Rectal smooth muscle tissue (tissue), 1 donor: ENCODE results near the gene CADPS2.

Experiments used
- H3K27ac ChIP-seq: one replicate; pipeline ENCODE4 v1.7.0; 2013; ENCODE audit warnings: low read depth, low read length, inconsistent platforms
- H3K27me3 ChIP-seq: one replicate; pipeline ENCODE4 v1.7.0; 2013; ENCODE audit warnings: low read length; ENCODE audit not compliant: control insufficient read depth, insufficient read depth
- H3K36me3 ChIP-seq: one replicate; pipeline ENCODE4 v1.7.0; 2013; ENCODE audit warnings: low read length; ENCODE audit not compliant: control insufficient read depth, insufficient read depth
- H3K4me1 ChIP-seq: one replicate; pipeline ENCODE4 v1.7.0; 2013; ENCODE audit warnings: low read length; ENCODE audit not compliant: control insufficient read depth, insufficient read depth
- H3K4me3 ChIP-seq: one replicate; pipeline ENCODE4 v1.7.0; 2013; ENCODE audit warnings: low read length
- H3K9ac ChIP-seq: one replicate; pipeline ENCODE4 v1.7.0; 2013; ENCODE audit warnings: low read length

Gene CADPS2

DNA sequence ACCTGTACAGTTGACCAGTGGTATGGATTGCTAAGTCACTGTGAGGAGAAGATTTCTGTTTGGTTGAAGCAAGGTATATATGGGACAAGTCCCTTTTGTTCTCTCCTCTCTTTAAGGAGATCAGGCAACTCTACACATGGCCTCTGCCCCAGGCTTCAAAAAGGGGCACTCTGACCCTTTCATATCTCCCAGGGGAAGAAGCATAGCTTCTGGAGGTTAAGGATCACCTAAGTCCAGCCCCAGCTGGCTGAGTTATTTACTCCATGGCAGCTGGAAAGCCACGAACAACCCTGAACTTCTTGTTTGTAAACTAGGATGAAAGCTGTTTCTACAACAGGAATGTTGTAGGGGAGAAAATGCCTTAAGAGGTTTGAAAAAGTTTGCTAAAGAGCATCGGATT lies 452.5 kb downstream of the CADPS2 start:
- Histone ChIP-seq H3K4me3 (no peak overlapping the region), H3K36me3 (no peaks in the 10 kb centered on the region), H3K27me3 (no peaks in the 10 kb centered on the region), H3K9ac (no peak overlapping the region), H3K27ac (no peak overlapping the region), H3K4me1 (no peaks in the 10 kb centered on the region)

DNA sequence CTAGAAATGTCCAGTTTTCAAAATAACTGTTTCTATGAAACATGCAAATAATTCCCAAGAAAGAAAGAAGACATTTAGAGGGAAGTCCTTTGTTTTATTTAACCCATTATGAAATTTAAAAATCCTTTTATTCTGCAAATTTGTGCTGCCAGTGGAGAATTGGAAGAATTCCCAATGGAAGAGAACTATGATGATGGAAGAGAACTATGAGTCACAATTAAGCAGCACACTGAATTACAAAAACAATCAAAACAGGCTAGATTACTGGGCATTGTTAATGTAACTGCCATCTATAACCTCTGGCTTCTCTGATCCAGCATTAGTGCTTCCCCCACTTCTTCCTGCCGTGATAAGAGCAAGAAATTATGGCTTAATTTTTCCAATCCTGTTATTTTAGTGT lies 455.6 kb downstream of the CADPS2 start:
- Histone ChIP-seq H3K9ac (no peak overlapping the region), H3K4me1 (no peaks in the 10 kb centered on the region), H3K36me3 (no peaks in the 10 kb centered on the region), H3K4me3 (no peak overlapping the region), H3K27ac (no peak overlapping the region), H3K27me3 (no peaks in the 10 kb centered on the region)

DNA sequence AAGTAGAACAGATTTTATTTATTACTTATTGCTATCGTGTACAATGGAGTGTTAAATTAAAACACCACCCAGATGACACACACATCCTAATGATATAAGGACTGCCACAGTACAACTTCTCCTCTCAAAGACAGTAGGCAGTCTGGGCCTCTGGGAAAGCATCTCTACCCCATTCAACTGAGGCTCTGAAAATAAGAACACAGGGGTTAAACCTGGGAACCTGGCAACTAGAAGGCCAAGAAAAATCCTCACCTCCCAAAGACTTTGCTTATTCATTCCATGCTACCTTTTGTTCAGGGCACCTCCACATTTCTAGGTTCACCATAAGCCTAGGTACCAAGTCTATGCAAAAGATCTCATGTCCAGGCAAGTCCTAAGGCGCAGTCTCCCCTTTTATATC lies 456.3 kb downstream of the CADPS2 start:
- no peak overlapping the region for H3K4me3 ChIP-seq
- no peak overlapping the region for H3K9ac ChIP-seq
- no peaks in the 10 kb centered on the region for H3K27me3 ChIP-seq
- no peak overlapping the region for H3K27ac ChIP-seq
- no peaks in the 10 kb centered on the region for H3K4me1 ChIP-seq
- H3K36me3 ChIP-seq: no peaks in the 10 kb centered on the region

DNA sequence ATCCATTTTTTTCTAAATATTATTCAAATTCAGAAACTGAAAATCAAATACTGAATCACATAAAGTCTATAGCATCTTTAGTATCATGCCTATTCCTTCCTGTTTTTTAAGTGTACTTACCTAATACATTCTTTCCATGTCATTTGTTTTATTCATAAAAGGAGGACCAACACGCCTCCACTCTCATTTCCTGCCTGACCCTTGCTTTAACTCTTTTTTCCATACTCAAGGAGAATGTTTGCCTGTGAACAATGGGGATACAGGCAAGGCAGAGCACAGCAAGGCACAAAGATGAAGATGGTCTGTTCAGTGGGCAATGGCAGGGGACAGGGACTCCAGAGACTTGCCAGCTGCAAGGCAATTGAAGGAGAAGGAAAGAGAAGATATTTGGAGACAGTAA lies 460.5 kb downstream of the CADPS2 start:
- Histone ChIP-seq H3K9ac (no peak overlapping the region), H3K4me3 (no peak overlapping the region), H3K4me1 (no peaks in the 10 kb centered on the region), H3K27ac (no peak overlapping the region), H3K36me3 (no peaks in the 10 kb centered on the region), H3K27me3 (no peaks in the 10 kb centered on the region)

DNA sequence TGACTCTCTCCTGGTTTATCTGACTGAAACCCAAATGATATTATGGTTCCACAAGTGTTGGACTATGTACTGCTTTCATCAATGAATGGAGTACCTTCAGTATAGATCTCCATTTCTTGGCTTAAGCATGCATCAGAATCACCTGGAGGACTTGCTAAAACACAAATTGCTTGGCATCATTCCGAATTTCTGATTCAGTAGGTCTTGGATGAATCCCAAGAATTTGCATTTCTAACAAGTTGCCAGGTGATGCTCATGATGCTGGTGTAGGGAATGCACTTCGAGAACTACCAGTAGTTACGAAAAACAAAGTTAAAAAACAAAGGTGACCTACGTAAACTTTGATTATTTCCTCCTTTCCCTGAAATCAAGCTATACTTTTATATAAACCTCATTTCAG lies 462.7 kb downstream of the CADPS2 start:
- Histone ChIP-seq H3K4me1 (no peaks in the 10 kb centered on the region), H3K4me3 (no peak overlapping the region), H3K27me3 (no peaks in the 10 kb centered on the region), H3K9ac (no peak overlapping the region), H3K36me3 (no peaks in the 10 kb centered on the region), H3K27ac (no peak overlapping the region)

DNA sequence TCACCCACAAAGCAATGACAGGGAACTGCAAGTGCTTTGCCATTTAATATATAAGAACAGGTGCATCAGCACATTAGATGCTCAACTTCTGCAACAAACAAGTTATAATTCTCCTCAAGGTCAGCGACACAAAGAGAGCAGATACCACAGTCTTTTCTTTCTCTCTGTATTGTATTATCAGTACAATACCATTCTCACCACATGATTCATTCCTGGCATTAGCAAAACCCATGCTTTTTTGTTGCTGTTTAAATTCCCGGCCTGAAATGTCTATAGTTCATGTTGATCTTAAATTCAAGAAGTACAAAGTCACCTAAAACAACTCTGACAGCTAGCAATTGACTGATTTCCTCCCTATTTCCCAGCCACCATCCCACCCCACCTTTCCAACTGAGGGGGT lies 469.9 kb downstream of the CADPS2 start:
- no peaks in the 10 kb centered on the region for H3K36me3 ChIP-seq
- H3K27ac ChIP-seq: no peak overlapping the region
- no peak overlapping the region for H3K4me3 ChIP-seq
- no peaks in the 10 kb centered on the region for H3K4me1 ChIP-seq
- no peak overlapping the region for H3K9ac ChIP-seq
- H3K27me3 ChIP-seq: no peaks in the 10 kb centered on the region

DNA sequence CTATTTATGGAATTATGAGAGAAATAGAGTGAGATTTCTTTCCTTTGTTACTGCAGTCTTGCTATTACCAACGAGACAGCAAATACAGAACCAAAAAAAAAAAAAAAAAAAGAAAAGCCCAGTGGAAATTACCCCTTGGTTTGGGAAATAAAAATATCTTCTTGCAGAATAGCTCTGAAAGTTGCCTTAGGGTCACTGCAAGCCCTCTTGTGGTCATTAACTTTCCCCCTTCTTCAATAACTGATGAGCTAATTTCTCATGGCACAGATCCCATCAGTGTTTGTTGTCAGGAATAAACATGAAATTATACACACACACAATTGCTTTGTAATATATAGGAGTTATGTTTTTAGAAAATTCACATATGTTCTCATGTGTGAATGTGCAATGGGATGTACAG lies 470.8 kb downstream of the CADPS2 start:
- no peak overlapping the region for H3K27ac ChIP-seq
- H3K36me3 ChIP-seq: no peaks in the 10 kb centered on the region
- H3K9ac ChIP-seq: no peak overlapping the region
- H3K27me3 ChIP-seq: no peaks in the 10 kb centered on the region
- no peak overlapping the region for H3K4me3 ChIP-seq
- no peaks in the 10 kb centered on the region for H3K4me1 ChIP-seq

DNA sequence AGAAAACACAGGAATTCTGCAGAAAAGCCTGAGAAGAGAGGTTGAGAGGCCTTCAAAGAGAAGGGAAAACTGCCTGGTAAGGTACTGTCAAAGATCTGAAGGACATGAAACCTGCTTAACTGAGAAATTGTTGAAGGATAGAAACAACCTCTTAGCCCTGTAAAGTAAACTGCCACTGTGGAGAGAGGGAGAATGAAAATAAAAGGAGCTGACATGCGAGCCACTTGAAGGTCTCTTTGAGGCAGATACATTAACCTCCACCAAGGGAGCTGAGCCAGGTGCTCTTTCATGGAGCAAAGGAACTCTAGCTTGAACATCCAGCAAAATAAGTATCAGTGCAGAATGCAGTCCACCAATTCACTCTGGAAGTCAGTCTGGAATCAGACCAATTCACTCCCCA lies 472.9 kb downstream of the CADPS2 start:
- no peak overlapping the region for H3K27ac ChIP-seq
- H3K36me3 ChIP-seq: no peaks in the 10 kb centered on the region
- no peaks in the 10 kb centered on the region for H3K4me1 ChIP-seq
- no peak overlapping the region for H3K4me3 ChIP-seq
- no peaks in the 10 kb centered on the region for H3K27me3 ChIP-seq
- H3K9ac ChIP-seq: no peak overlapping the region

DNA sequence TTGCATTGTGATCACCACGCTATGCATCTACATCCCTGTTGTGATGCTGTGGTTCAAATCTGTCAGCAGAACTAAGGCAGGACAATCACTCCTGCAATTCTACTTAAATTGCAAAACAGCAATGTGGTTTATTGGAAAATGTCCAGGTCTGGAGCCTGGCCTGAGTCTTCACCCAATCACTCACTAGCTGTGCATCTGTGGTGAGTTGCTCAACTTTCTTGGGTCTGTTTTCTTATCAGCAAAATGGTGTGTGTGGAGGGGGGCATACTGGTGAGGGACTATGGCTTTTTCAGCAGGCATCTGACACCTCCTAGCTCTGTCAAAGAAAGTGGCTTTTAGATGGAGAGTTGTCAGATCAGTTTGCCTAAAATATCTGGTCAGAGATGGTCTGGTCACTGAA lies 473.4 kb downstream of the CADPS2 start:
- H3K4me1 ChIP-seq: no peaks in the 10 kb centered on the region
- no peak overlapping the region for H3K9ac ChIP-seq
- H3K27ac ChIP-seq: no peak overlapping the region
- no peaks in the 10 kb centered on the region for H3K27me3 ChIP-seq
- H3K4me3 ChIP-seq: no peak overlapping the region
- H3K36me3 ChIP-seq: no peaks in the 10 kb centered on the region

DNA sequence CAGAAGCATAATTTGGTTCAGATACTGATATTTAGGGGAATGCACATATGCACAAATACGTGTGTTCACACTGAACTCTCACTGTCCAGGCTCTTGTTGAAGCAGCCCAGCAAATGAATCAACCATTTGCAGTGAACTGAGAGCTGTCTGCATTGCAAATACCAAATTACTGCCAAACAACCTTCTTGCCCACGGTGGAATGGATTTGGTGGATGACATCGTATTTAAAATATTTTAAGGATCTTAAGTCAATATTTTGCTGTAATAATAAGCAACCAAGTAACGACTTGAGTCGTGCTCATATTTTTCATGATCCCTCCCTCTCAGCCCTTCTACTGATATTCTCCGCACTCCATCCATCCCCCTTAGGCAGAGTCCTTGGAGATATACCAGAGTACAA lies 473.8 kb downstream of the CADPS2 start:
- Histone ChIP-seq H3K27me3 (no peaks in the 10 kb centered on the region), H3K4me1 (no peaks in the 10 kb centered on the region), H3K36me3 (no peaks in the 10 kb centered on the region), H3K4me3 (no peak overlapping the region), H3K27ac (no peak overlapping the region), H3K9ac (no peak overlapping the region)

DNA sequence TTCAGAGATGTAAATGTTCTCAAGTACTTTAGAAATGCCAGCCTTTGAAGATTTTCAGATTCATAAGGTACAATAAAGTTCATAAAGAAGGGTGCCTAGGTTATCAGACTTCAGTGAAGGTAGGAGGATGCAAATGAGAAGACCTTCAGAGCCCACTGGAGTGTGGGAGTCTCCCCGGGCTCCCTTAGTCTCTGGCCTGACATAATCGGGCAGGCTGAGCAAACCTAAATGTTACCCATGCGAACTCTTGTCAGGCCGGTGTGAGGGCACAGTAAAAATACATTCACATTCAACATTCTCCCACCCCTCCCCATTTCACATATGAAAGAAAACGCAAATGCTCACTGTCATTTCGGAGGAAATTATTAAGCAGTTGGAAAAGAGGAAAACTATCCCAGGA lies 479.1 kb downstream of the CADPS2 start:
- no peaks in the 10 kb centered on the region for H3K4me1 ChIP-seq
- no peaks in the 10 kb centered on the region for H3K27me3 ChIP-seq
- no peaks in the 10 kb centered on the region for H3K36me3 ChIP-seq
- H3K4me3 ChIP-seq: no peak overlapping the region
- no peak overlapping the region for H3K27ac ChIP-seq
- no peak overlapping the region for H3K9ac ChIP-seq

DNA sequence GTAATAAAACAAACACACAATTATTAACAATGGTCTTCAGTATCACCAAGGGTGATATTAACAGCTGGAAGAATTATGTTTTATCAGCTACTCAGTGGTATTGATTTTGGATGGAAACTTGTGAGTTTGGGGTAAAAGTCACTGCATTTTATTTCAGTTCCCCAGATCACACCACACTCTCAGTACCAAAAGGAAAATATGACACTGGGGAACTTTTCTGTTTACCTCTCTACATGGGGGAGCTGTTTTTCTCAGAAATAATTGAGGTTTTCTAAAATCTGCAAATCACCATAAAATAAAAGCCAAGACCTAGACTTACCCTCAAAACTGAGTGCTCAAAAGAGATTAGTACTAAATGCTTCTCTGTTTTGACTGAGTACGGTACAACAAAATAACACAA lies 483.1 kb downstream of the CADPS2 start:
- H3K4me1 ChIP-seq: no peaks in the 10 kb centered on the region

DNA sequence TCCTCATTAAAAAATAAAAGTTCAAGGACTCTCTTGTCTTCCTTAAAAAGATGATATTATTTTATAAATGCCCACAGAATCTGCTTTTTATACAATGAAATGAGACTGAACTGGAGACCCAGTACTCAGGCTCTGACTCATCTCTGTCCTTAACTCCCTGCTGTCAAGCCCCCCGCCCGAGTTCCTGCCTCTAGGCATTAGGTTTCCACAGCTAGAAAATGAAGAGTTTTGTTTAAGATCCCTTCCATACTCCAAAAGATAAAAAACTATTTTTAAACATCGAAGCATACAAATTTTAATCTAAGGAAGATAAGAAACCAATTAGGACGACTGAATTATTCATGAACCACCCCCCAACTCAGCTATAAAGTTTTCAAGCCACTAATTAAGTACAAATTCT lies 484.0 kb downstream of the CADPS2 start:
- H3K4me3 ChIP-seq: no peak overlapping the region
- no peak overlapping the region for H3K27ac ChIP-seq
- no peaks in the 10 kb centered on the region for H3K36me3 ChIP-seq
- no peaks in the 10 kb centered on the region for H3K27me3 ChIP-seq
- no peak overlapping the region for H3K9ac ChIP-seq
- H3K4me1 ChIP-seq: no peaks in the 10 kb centered on the region

More for the DNA sequence above, 483.1 kb downstream of the CADPS2 start:
- Histone ChIP-seq H3K27ac (no peak overlapping the region), H3K27me3 (no peaks in the 10 kb centered on the region), H3K36me3 (no peaks in the 10 kb centered on the region), H3K4me3 (no peak overlapping the region), H3K9ac (no peak overlapping the region)

DNA sequence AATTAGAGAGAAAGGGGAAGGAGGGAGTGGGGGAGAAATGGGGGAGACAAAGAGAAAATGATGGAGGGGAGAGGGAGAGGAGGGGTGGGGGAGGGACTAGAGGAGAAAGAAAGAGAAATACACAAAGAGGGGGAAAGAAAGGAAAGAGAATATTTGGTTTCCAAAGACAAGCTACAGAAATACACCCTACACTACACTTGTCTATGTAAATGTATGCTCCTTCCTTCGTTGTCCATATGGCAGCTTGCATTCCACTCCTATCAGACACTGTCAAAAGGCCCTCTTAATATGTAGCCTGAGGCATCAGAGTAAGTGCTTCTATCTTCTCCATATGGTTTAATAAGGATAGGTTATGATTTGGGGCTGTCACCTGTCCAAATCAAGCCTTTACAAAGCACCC lies 488.9 kb downstream of the CADPS2 start:
- no peak overlapping the region for H3K4me3 ChIP-seq
- H3K27ac ChIP-seq: no peak overlapping the region
- H3K36me3 ChIP-seq: no peaks in the 10 kb centered on the region
- H3K27me3 ChIP-seq: no peaks in the 10 kb centered on the region
- H3K4me1 ChIP-seq: no peaks in the 10 kb centered on the region
- no peak overlapping the region for H3K9ac ChIP-seq
